H9 (cell line): ENCODE measurements around the gene CYP2F1. TPM values are rescaled to one million over a fixed set of nuclear protein-coding genes. Genes with fewer than 3 reads are reported as not detected.

Experiments
- DNase-seq: peaks from one replicate; pipeline ENCODE4 v3.0.0-alpha.2; 2017
- H2AFZ ChIP-seq: one replicate; pipeline ENCODE4 v1.6.1; 2013; ENCODE audit warnings: mild to moderate bottlenecking, low read length, control low read depth, moderate library complexity
- H2AK5ac ChIP-seq: 2 replicates; pipeline ENCODE4 v1.6.1; 2013; ENCODE audit warnings: low read length, control low read depth, mixed read lengths; ENCODE audit not compliant: insufficient read length
- H2BK120ac ChIP-seq: one replicate; pipeline ENCODE4 v1.6.1; 2013; ENCODE audit warnings: low read depth, mild to moderate bottlenecking, low read length, control low read depth, inconsistent platforms; ENCODE audit not compliant: poor library complexity, severe bottlenecking
- H2BK12ac ChIP-seq: 2 replicates; pipeline ENCODE4 v1.6.1; 2013; ENCODE audit warnings: low read length, control low read depth, mixed read lengths, low read depth; ENCODE audit not compliant: insufficient read length
- H2BK15ac ChIP-seq: 2 replicates; pipeline ENCODE4 v1.6.1; 2013; ENCODE audit warnings: low read depth, low read length, control low read depth
- H2BK20ac ChIP-seq: one replicate; pipeline ENCODE4 v1.6.1; 2013; ENCODE audit warnings: low read depth, mild to moderate bottlenecking, low read length, control low read depth, inconsistent platforms; ENCODE audit not compliant: poor library complexity, severe bottlenecking
- H2BK5ac ChIP-seq: 2 replicates; pipeline ENCODE4 v1.6.1; 2013; ENCODE audit warnings: low read length, control low read depth, mixed read lengths; ENCODE audit not compliant: insufficient read length
- H3K14ac ChIP-seq: 2 replicates; pipeline ENCODE4 v1.6.1; 2013; ENCODE audit warnings: low read length, control low read depth; ENCODE audit not compliant: insufficient read depth
- H3K18ac ChIP-seq: 2 replicates; pipeline ENCODE4 v1.6.1; 2013; ENCODE audit warnings: low read depth, mild to moderate bottlenecking, mixed read lengths, low read length, control low read depth; ENCODE audit not compliant: insufficient read length
- H3K23ac ChIP-seq: 2 replicates; pipeline ENCODE4 v1.6.1; 2013; ENCODE audit warnings: low read length, control low read depth, mixed read lengths, low read depth; ENCODE audit not compliant: insufficient read length
- H3K23me2 ChIP-seq: 2 replicates; pipeline ENCODE4 v1.6.1; 2013; ENCODE audit warnings: low read depth, mild to moderate bottlenecking, mixed read lengths, low read length, control low read depth; ENCODE audit not compliant: insufficient read length, poor library complexity, severe bottlenecking
- H3K27ac ChIP-seq: 2 replicates; pipeline ENCODE4 v1.5.1; 2013; ENCODE audit warnings: low read length, control low read depth, mixed read lengths, low read depth; ENCODE audit not compliant: insufficient read length
- H3K27me3 ChIP-seq: 2 replicates; pipeline ENCODE4 v1.6.1; 2013; ENCODE audit warnings: low read length, control low read depth, inconsistent platforms; ENCODE audit not compliant: insufficient read depth
- H3K4ac ChIP-seq: 2 replicates; pipeline ENCODE4 v1.6.1; 2013; ENCODE audit warnings: low read depth, mild to moderate bottlenecking, control low read depth, inconsistent platforms, low read length, moderate library complexity
- H3K4me1 ChIP-seq: 2 replicates; pipeline ENCODE4 v1.6.1; 2013; ENCODE audit warnings: low read length, control low read depth, inconsistent platforms; ENCODE audit not compliant: insufficient read depth
- H3K4me2 ChIP-seq: 2 replicates; pipeline ENCODE4 v1.6.1; 2013; ENCODE audit warnings: low read length, control low read depth, mixed read lengths; ENCODE audit not compliant: insufficient read length, insufficient read depth
- H3K56ac ChIP-seq: 2 replicates; pipeline ENCODE4 v1.6.1; 2013; ENCODE audit warnings: low read depth, mild to moderate bottlenecking, mixed read lengths, low read length, control low read depth; ENCODE audit not compliant: insufficient read length
- H3K79me1 ChIP-seq: 2 replicates; pipeline ENCODE4 v1.6.1; 2013; ENCODE audit warnings: low read depth, mild to moderate bottlenecking, moderate library complexity, low read length, control low read depth, inconsistent platforms; ENCODE audit not compliant: insufficient read depth, poor library complexity, severe bottlenecking
- H3K79me2 ChIP-seq: 2 replicates; pipeline ENCODE4 v1.6.1; 2013; ENCODE audit warnings: low read length, control low read depth, inconsistent platforms; ENCODE audit not compliant: insufficient read depth
- H3K9ac ChIP-seq: 2 replicates; pipeline ENCODE4 v1.6.1; 2013; ENCODE audit warnings: low read length, control low read depth, mixed read lengths; ENCODE audit not compliant: insufficient read length; ENCODE audit errors: extremely low read depth
- H3K9me3 ChIP-seq: one replicate; pipeline ENCODE4 v1.6.1; 2013; ENCODE audit warnings: low read depth, low read length, inconsistent platforms; ENCODE audit not compliant: control insufficient read depth
- H3T11ph ChIP-seq: one replicate; pipeline ENCODE4 v1.6.1; 2013; ENCODE audit warnings: mild to moderate bottlenecking, low read length, control low read depth, inconsistent platforms
- H4K20me1 ChIP-seq: one replicate; pipeline ENCODE4 v1.6.1; 2013; ENCODE audit not compliant: control insufficient read depth, insufficient read length, insufficient read depth
- H4K5ac ChIP-seq: 2 replicates; pipeline ENCODE4 v1.6.1; 2013; ENCODE audit warnings: low read depth, mild to moderate bottlenecking, mixed read lengths, low read length, control low read depth; ENCODE audit not compliant: insufficient read length
- H4K8ac ChIP-seq: replicated peaks from 2 replicates; pipeline ENCODE4 v1.6.1; 2013; ENCODE audit warnings: low read length, control low read depth, mixed read lengths, low read depth; ENCODE audit not compliant: insufficient read length
- H4K91ac ChIP-seq: 2 replicates; pipeline ENCODE4 v1.6.1; 2013; ENCODE audit warnings: low read depth, mild to moderate bottlenecking, moderate library complexity, mixed read lengths, low read length, control low read depth; ENCODE audit not compliant: insufficient read length
- H3K27ac Mint-ChIP-seq, 3 experiments: 2 replicates in 2 of 3; 3 replicates in 1 of 3; pipeline ENCODE4 v1.8.0; 2020 to 2021; ENCODE audit warnings: mixed read lengths in 3 of 3, mild to moderate bottlenecking in 1 of 3, moderate library complexity in 1 of 3
- H3K27me3 Mint-ChIP-seq: 2 replicates; pipeline ENCODE4 v1.8.0; 2021; ENCODE audit warnings: low read depth, mild to moderate bottlenecking, moderate library complexity, mixed read lengths
- H3K36me3 Mint-ChIP-seq, 3 experiments: 2 replicates in 2 of 3; 3 replicates in 1 of 3; pipeline ENCODE4 v1.8.0; 2020 to 2021; ENCODE audit warnings: low read depth in 3 of 3, mixed read lengths in 3 of 3; ENCODE audit not compliant: insufficient read depth in 1 of 3
- H3K4me1 Mint-ChIP-seq, 2 experiments: 2 replicates each; pipeline ENCODE4 v1.8.0; 2020; ENCODE audit warnings: mixed read lengths in 2 of 2
- H3K4me3 Mint-ChIP-seq, 2 experiments: 2 replicates in 1 of 2; 3 replicates in 1 of 2; pipeline ENCODE4 v1.8.0; 2020 to 2021; ENCODE audit warnings: mild to moderate bottlenecking in 2 of 2, mixed read lengths in 2 of 2, moderate library complexity in 1 of 2
- H3K9me3 Mint-ChIP-seq, 2 experiments: 2 replicates in 1 of 2; 3 replicates in 1 of 2; pipeline ENCODE4 v1.8.0; 2020; ENCODE audit warnings: mild to moderate bottlenecking in 2 of 2, mixed read lengths in 2 of 2, moderate library complexity in 1 of 2
- WGBS: extraction: QIAGEN DNeasy Blood & Tissue Kit; methylation state at CpG from one replicate; pipeline ENCODE4 v1.1.7; 2013; ENCODE audit warnings: missing lambda C conversion rate, low lambda C conversion rate, mixed read lengths; ENCODE audit not compliant: insufficient read length; ENCODE audit errors: extremely low coverage; 5-methylcytosine and 5-hydroxymethylcytosine counted together
- total RNA-seq: library from RNA; stranded (reverse); gene quantifications from 2 replicates; pipeline ENCODE4 v1.2.1, GENCODE V29; 2021
- TF ChIP-seq, protein P1 (sequence below): fragments of 200-600 bp; sonication (generic); conservative IDR thresholded peaks from 3 replicates; pipeline ENCODE4 v1.8.0; 2021; ENCODE audit warnings: antibody characterized with exemption, mild to moderate bottlenecking

The CYP2F1 gene
- total RNA-seq, 1 experiment from 2014 or later: 0.63 TPM

DNA sequence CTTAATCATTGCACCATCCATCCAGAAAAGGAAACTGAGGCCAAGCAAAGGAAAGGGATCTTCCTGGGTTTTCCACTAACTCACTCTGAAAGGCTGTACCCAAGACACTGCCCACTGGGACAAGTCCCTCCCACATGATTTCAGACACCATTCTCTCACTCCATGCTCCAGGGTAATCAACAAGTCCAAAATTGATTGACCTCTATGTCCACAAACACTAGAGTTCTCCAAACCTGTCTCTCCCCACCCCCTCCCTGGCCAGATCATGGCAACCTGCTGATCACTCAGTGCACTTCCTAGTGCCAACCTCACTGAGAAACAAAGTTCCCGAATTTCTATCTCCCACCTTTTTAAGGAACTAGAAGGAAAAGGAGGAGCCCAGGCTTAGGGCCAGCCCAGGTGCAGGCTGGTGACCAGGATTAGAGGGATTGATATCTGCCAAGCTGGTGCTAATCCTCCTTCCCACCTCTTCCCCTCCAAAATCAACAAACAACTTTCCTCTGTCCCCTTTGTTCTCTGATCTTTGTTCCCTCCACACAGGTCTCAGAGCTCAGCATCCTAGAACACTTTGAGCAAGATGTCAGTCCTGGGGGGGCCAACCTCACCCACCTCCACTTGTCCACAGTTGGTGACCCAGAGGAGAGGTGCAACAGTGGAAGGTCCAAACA, 28.4 kb upstream of the CYP2F1 start:
- no peak overlapping the region for H3K4me3 Mint-ChIP-seq
- H4K5ac ChIP-seq: no peak overlapping the region
- no peak overlapping the region for H2BK5ac ChIP-seq
- no peaks in the 10 kb centered on the region for H3K79me1 ChIP-seq
- no peak overlapping the region for H3K27ac ChIP-seq
- TF ChIP-seq, protein P1, sequence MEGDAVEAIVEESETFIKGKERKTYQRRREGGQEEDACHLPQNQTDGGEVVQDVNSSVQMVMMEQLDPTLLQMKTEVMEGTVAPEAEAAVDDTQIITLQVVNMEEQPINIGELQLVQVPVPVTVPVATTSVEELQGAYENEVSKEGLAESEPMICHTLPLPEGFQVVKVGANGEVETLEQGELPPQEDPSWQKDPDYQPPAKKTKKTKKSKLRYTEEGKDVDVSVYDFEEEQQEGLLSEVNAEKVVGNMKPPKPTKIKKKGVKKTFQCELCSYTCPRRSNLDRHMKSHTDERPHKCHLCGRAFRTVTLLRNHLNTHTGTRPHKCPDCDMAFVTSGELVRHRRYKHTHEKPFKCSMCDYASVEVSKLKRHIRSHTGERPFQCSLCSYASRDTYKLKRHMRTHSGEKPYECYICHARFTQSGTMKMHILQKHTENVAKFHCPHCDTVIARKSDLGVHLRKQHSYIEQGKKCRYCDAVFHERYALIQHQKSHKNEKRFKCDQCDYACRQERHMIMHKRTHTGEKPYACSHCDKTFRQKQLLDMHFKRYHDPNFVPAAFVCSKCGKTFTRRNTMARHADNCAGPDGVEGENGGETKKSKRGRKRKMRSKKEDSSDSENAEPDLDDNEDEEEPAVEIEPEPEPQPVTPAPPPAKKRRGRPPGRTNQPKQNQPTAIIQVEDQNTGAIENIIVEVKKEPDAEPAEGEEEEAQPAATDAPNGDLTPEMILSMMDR: no peak
- H3K27me3 ChIP-seq: peaks cover 6% of the 10 kb centered on the region; the same call in 1 of the 2 replicates
- H3K27me3 Mint-ChIP-seq: peaks cover 56% of the 10 kb centered on the region
- no peak overlapping the region for H3K56ac ChIP-seq
- H3K14ac ChIP-seq: no peak overlapping the region
- peaks cover 0 to 10% (median 6%) of the 10 kb centered on the region in 3 experiments; a peak in 5 of 7 replicates for H3K36me3 Mint-ChIP-seq
- DNase-seq: no peak
- no peak overlapping the region for H2BK20ac ChIP-seq
- H3K79me2 ChIP-seq: no peaks in the 10 kb centered on the region
- H4K20me1 ChIP-seq: no peaks in the 10 kb centered on the region
- H2BK120ac ChIP-seq: no peak overlapping the region
- peaks cover 18 to 21% of the 10 kb centered on the region in 2 experiments for H3K4me1 Mint-ChIP-seq
- no CpG with 5 or more reads among the region's 1 CpG for WGBS
- no peak overlapping the region for H2BK12ac ChIP-seq
- no peak overlapping the region for H4K8ac ChIP-seq
- peaks cover 10% of the 10 kb centered on the region for H3K23me2 ChIP-seq
- H3K23ac ChIP-seq: no peak overlapping the region
- H3K9me3 ChIP-seq: no peaks in the 10 kb centered on the region
- H3T11ph ChIP-seq: no peak overlapping the region
- H3K4ac ChIP-seq: no peak overlapping the region
- H2AK5ac ChIP-seq: no peak overlapping the region
- no peak overlapping the region for H3K18ac ChIP-seq
- peaks cover 6 to 9% of the 10 kb centered on the region in 2 experiments for H3K9me3 Mint-ChIP-seq
- H3K4me1 ChIP-seq: no peaks in the 10 kb centered on the region
- no peak overlapping the region for H2BK15ac ChIP-seq
- no peak overlapping the region for H4K91ac ChIP-seq
- no peak overlapping the region for H2AFZ ChIP-seq
- no peak overlapping the region for H3K4me2 ChIP-seq
- no peak overlapping the region for H3K9ac ChIP-seq
- H3K27ac Mint-ChIP-seq: no peak overlapping the region
